BLaER1 treated with 17β-estradiol and CSF1 and Interleukin-3, amounts not matched to agents 10 nM and 100 nM (cell line): Measurements from ENCODE around the gene HDHD5.
A peak's percentile ranks its signal among the peaks of the same experiment; 100 is the strongest.

Experiments
- H3K27ac ChIP-seq, 11 experiments: shearing (Covaris generic); formaldehyde crosslinking; 2 replicates each; pipeline ENCODE4 v1.8.1; 2022
- H3K27me3 ChIP-seq, 11 experiments: shearing (Covaris generic); formaldehyde crosslinking; 2 replicates each; pipeline ENCODE4 v1.8.1; 2022
- H3K36me3 ChIP-seq, 11 experiments: shearing (Covaris generic); formaldehyde crosslinking; 2 replicates each; pipeline ENCODE4 v1.8.1; 2022
- H3K4me1 ChIP-seq, 10 experiments: shearing (Covaris generic); formaldehyde crosslinking; 2 replicates each; pipeline ENCODE4 v1.8.1; 2022
- H3K4me2 ChIP-seq, 11 experiments: shearing (Covaris generic); formaldehyde crosslinking; 2 replicates each; pipeline ENCODE4 v1.8.1; 2022
- H3K4me3 ChIP-seq, 10 experiments: shearing (Covaris generic); formaldehyde crosslinking; 2 replicates each; pipeline ENCODE4 v1.8.1; 2022
- H3K9ac ChIP-seq, 11 experiments: shearing (Covaris generic); formaldehyde crosslinking; 2 replicates each; pipeline ENCODE4 v1.8.1; 2022
- H3K9me3 ChIP-seq, 11 experiments: shearing (Covaris generic); formaldehyde crosslinking; replicated peaks in 1 of 11; 2 replicates each; pipeline ENCODE4 v1.8.1; 2022
- H4K20me1 ChIP-seq, 11 experiments: shearing (Covaris generic); formaldehyde crosslinking; 2 replicates each; pipeline ENCODE4 v1.8.1; 2022
- Cebpa-rat ChIP-seq, 11 experiments: shearing (Covaris generic); IDR thresholded peaks; 2 replicates each; pipeline ENCODE4 v1.8.1; 2022

Gene HDHD5

DNA sequence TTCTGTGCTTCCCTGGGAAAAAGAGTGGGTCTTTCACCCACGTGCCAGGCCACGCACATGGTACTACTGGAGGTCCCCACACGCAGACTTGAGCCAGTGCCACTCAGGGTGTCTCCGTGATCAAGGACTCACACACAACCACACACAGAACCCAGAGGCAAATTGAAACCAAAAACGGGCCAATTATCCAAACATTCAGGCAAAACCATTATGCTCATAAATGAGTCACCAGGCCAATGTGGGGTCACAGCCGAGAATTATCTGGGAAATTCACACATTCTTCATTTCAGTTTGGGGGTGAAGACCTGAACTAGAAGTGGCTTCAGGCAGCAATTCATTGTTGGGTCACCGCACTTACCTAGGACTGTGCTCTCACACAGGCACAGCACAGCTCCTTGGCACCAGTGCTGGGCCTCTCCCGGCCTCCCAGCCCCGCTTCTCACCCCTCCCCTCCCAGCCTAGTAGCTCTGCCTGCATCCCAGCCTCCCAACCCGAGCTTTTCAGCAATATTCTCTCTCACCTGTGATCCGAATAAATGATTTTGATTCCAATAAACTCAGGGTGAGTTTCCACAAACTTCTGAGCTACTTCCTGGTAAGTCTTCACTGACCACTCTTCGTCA is 32.2 kb upstream of the HDHD5 start:
- H3K27ac ChIP-seq = no peak overlapping the region
- H3K27me3 ChIP-seq = no peaks in the 10 kb centered on the region
- no peaks in the 10 kb centered on the region for H4K20me1 ChIP-seq
- H3K9ac ChIP-seq = no peak overlapping the region
- no peak for TF ChIP-seq Cebpa-rat (IDR thresholded peaks at IDR 0.05)
- H3K4me1 ChIP-seq = peaks cover 0 to 16% (median 3%) of the 10 kb centered on the region in 10 experiments; a peak in 9 of 20 replicates
- no peak overlapping the region for H3K4me2 ChIP-seq
- peaks cover 0 to 46% (median 0%) of the 10 kb centered on the region in 11 experiments; a peak in 4 of 22 replicates for H3K36me3 ChIP-seq
- H3K4me3 ChIP-seq = no peak overlapping the region
- H3K9me3 ChIP-seq = no peaks in the 10 kb centered on the region

GRCh38 chr22:17190702-17191101 is 31.6 kb upstream of the HDHD5 start:
- H4K20me1 ChIP-seq = no peaks in the 10 kb centered on the region
- H3K9ac ChIP-seq = no peak overlapping the region
- no peaks in the 10 kb centered on the region for H3K27me3 ChIP-seq
- H3K4me2 ChIP-seq = no peak overlapping the region
- H3K27ac ChIP-seq = no peak overlapping the region
- H3K4me1 ChIP-seq = peaks cover 0 to 16% (median 3%) of the 10 kb centered on the region in 10 experiments; a peak in 9 of 20 replicates
- H3K9me3 ChIP-seq = no peaks in the 10 kb centered on the region
- TF ChIP-seq Cebpa-rat (IDR thresholded peaks at IDR 0.05) = no peak
- peaks cover 0 to 52% (median 0%) of the 10 kb centered on the region in 11 experiments; a peak in 4 of 22 replicates for H3K36me3 ChIP-seq
- H3K4me3 ChIP-seq = no peak overlapping the region

GRCh38 chr22:17176715-17177114 is 17.6 kb upstream of the HDHD5 start:
- Histone ChIP-seq H3K9me3 (no peaks in the 10 kb centered on the region), H3K36me3 (peaks cover 0 to 21% (median 0%) of the 10 kb centered on the region in 11 experiments; a peak in 4 of 22 replicates), H3K27me3 (no peaks in the 10 kb centered on the region), H4K20me1 (no peaks in the 10 kb centered on the region), H3K4me2 (no peak overlapping the region), H3K4me3 (no peak overlapping the region), H3K9ac (no peak overlapping the region), H3K27ac (no peak overlapping the region), H3K4me1 (peaks cover 7 to 15% (median 10%) of the 10 kb centered on the region in 10 experiments)
- TF ChIP-seq Cebpa-rat (IDR thresholded peaks at IDR 0.05) = no peak

GRCh38 chr22:17172029-17172833 is 13.2 kb upstream of the HDHD5 start:
- Histone ChIP-seq H3K27ac (peak overlapping the region; percentile 67 to 90 (median 85)), H3K4me1 (peaks cover 13 to 29% (median 17%) of the 10 kb centered on the region in 10 experiments), H3K9me3 (no peaks in the 10 kb centered on the region), H3K4me2 (peak overlapping the region; percentile 62 to 89 (median 82)), H3K4me3 (peak overlapping the region; percentile 59 to 83 (median 68)), H3K36me3 (no peaks in the 10 kb centered on the region), H3K27me3 (no peaks in the 10 kb centered on the region), H3K9ac (peak overlapping the region; percentile 76 to 88 (median 84)), H4K20me1 (no peaks in the 10 kb centered on the region)
- no peak for TF ChIP-seq Cebpa-rat (IDR thresholded peaks at IDR 0.05)

DNA sequence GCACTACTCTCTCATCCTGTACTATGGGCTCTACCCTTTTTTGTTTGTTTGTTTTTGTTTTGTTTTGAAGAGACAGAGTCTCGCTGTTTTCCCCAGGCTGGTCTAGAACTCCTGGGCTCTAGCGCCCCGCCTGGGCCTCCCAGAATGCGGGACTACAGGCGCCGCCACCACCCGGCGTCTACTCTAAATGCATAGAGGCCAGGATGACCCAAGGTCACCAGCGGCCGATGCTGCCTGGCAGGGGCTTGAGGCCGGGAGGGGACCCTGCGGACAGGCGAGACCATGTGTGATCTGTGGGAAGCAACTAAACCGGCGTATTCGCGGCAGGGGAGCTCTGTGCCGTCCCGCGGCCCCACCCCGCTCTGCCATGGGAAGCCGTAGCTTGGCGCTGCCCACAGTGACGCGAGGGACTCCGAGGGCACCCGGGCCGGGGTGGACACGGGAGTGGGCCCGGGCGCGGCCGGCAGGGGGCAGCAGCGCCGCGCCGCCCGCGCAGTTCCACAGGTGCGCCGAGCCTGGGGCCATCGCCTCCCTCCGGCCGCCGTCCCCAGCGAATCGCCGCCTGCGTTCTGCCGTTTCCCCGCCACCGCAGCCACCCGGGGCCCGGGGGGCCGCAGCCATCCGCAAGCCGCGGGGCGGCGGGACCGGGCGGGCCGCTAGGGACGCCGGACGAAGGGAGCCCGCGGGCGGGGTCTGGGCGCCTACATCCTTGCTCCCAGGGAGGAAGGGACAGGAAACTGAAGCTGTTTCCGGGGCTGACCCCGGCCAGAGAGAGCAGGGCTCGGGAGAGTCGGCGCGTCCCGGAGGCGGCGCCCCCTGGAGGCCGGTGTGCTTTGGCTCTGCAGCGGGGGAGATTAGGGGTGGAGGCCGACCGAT is 12.3 kb upstream of the HDHD5 start:
- peak overlapping the region; percentile 67 to 90 (median 85) for H3K27ac ChIP-seq
- peak overlapping the region; percentile 76 to 88 (median 84) for H3K9ac ChIP-seq
- peak overlapping the region; percentile 62 to 89 (median 82) for H3K4me2 ChIP-seq

DNA sequence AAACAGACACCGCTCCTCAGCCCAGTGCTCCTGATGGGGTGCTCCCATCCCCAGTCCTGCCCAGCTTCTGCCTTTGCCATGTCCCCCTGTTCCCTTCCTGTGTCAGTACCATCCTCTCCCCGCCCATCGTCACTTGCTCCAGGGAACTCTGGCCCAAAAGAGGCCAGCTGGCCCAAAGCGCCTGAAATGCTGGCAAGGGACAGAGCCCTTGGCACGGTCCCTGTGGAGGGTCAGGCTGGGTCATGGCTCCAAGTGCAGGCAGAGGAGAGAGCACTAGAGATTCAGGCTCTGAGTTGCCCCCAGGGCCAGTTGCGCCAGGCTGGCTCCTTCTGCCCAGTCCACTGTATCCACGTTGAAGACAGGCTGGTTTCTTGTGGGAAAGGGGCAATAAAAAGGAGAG is 8.4 kb upstream of the HDHD5 start:
- Histone ChIP-seq H3K27ac (peak overlapping the region in 2 of 11 experiments; percentile 24 to 31; a peak in 1 of 22 replicates), H3K36me3 (no peaks in the 10 kb centered on the region), H3K9me3 (no peaks in the 10 kb centered on the region), H3K4me3 (no peak overlapping the region), H3K4me2 (0 out of 22 replicates have a peak overlapping the region, but pooled peaks of 1 of the 11 experiments have one; percentile 15), H3K4me1 (peaks cover 11 to 22% (median 14%) of the 10 kb centered on the region in 10 experiments), H4K20me1 (no peaks in the 10 kb centered on the region), H3K9ac (no peak overlapping the region), H3K27me3 (no peaks in the 10 kb centered on the region)
- TF ChIP-seq Cebpa-rat (IDR thresholded peaks at IDR 0.05) = no peak

More for the DNA sequence above, 12.3 kb upstream of the HDHD5 start:
- H4K20me1 ChIP-seq = no peaks in the 10 kb centered on the region
- no peaks in the 10 kb centered on the region for H3K9me3 ChIP-seq
- H3K36me3 ChIP-seq = no peaks in the 10 kb centered on the region
- H3K4me3 ChIP-seq = peak overlapping the region; percentile 59 to 83 (median 68)
- no peak for TF ChIP-seq Cebpa-rat (IDR thresholded peaks at IDR 0.05)
- peaks cover 13 to 29% (median 17%) of the 10 kb centered on the region in 10 experiments for H3K4me1 ChIP-seq
- no peaks in the 10 kb centered on the region for H3K27me3 ChIP-seq

- no peaks in the 10 kb centered on the region for H4K20me1 ChIP-seq
- H3K4me1 ChIP-seq = peaks cover 8 to 14% (median 9%) of the 10 kb centered on the region in 10 experiments; a peak in 16 of 20 replicates
- H3K36me3 ChIP-seq = no peaks in the 10 kb centered on the region
- H3K4me2 ChIP-seq = no peak overlapping the region
- no peaks in the 10 kb centered on the region for H3K9me3 ChIP-seq
- no peaks in the 10 kb centered on the region for H3K27me3 ChIP-seq
- TF ChIP-seq Cebpa-rat (IDR thresholded peaks at IDR 0.05) = no peak
- H3K27ac ChIP-seq = no peak overlapping the region
- H3K9ac ChIP-seq = no peak overlapping the region
- no peak overlapping the region for H3K4me3 ChIP-seq
Measured at GRCh38 chr22:17164392-17165024, 5.4 kb upstream of the HDHD5 start.

DNA sequence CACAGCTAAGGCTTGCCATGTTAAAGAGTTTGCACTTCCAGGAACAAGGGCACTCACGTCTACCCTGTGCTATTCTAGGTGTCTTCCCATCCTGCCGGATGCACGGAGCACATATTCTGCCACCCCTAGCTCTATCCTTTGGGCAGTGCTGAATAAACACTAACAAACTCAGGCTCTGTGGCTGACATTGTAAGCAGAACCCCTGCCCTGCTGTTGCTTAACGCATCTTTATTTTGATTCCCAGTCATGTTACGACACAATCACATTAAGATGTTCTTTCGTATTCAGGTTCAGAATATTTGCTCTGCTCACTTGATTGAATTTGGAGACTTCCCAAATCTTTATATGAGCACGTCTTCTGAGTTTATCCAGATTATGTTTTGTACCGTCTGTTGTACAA is 3.7 kb upstream of the HDHD5 start:
- Histone ChIP-seq H3K9me3 (no peaks in the 10 kb centered on the region), H3K4me3 (no peak overlapping the region), H3K27ac (no peak overlapping the region), H3K9ac (no peak overlapping the region), H3K36me3 (peaks cover 0 to 2% (median 0%) of the 10 kb centered on the region in 11 experiments; a peak in 3 of 22 replicates), H3K4me2 (no peak overlapping the region), H3K4me1 (peaks cover 12 to 23% (median 18%) of the 10 kb centered on the region in 10 experiments), H4K20me1 (peaks cover 0 to 8% (median 4%) of the 10 kb centered on the region in 11 experiments; a peak in 12 of 22 replicates), H3K27me3 (no peaks in the 10 kb centered on the region)
- no peak for TF ChIP-seq Cebpa-rat (IDR thresholded peaks at IDR 0.05)
